Spleen (tissue), 7 donors: ENCODE results near the gene TRAM2.

Experiments used
- POLR2A ChIP-seq, 3 donors: fragments of 450-650 bp; IDR thresholded peaks; one replicate each; pipeline ENCODE4 v1.5.1; 2017; ENCODE audit warnings: antibody characterized with exemption in 3 of 3, mild to moderate bottlenecking in 1 of 3
- TF ChIP-seq, protein P1 (sequence below), 11 experiments: fragments of 200-600 bp in 7 of 11; fragments of 450-650 bp in 4 of 11; sonication (generic) in 4 of 11; IDR thresholded peaks in 8 of 11; conservative IDR thresholded peaks in 3 of 11; 1 replicate in 7 of 11; 2 replicates in 4 of 11; pipeline versions ENCODE4 v1.4.0 to v1.8.0; 2016 to 2021; ENCODE audit warnings: antibody characterized with exemption in 11 of 11, inconsistent platforms in 4 of 11, mild to moderate bottlenecking in 1 of 11
- donor health status: DM: no; HTN: no; CAD: no; lungs with moderate emphysema.
- donor health status: DM: no; HTN: no; CAD: no.
- donor health status: DM: no; HTN: no; CAD: no.

DNA sequence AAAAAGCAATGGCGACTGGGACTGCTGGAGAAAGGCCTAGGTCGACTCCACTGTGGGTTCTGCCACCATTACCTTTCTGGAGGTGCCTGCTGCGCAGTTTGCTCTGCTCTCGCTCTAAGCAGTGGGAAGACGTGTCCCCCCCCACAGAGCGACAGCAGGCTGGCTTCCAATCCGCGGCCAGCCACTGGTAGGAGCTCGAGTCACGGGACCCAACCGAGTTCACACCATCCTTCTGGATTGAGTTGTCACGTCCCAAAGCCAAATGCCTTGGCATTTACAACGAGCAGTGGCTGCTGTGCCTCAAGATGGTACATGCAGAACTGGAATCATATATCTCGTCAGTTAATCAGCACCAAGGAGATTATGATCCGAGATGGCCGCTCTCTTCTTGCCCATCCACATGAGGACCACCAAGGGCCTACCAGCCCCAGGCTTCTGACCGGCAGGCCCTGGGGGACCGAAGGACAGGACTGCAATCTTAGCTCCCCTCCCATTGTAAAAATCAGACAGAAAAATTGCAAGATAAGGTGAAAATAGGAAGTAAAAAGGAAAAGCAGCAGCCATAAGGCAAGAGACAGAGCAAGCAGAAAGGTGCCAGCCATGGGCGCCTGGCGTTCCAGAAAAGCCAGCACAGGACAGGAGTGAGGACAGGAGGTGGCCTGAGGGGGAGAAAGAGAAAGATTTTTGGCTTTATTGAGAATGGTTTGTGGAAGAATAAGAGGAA is 74.4 kb downstream of the TRAM2 start:
- TF ChIP-seq, protein P1, sequence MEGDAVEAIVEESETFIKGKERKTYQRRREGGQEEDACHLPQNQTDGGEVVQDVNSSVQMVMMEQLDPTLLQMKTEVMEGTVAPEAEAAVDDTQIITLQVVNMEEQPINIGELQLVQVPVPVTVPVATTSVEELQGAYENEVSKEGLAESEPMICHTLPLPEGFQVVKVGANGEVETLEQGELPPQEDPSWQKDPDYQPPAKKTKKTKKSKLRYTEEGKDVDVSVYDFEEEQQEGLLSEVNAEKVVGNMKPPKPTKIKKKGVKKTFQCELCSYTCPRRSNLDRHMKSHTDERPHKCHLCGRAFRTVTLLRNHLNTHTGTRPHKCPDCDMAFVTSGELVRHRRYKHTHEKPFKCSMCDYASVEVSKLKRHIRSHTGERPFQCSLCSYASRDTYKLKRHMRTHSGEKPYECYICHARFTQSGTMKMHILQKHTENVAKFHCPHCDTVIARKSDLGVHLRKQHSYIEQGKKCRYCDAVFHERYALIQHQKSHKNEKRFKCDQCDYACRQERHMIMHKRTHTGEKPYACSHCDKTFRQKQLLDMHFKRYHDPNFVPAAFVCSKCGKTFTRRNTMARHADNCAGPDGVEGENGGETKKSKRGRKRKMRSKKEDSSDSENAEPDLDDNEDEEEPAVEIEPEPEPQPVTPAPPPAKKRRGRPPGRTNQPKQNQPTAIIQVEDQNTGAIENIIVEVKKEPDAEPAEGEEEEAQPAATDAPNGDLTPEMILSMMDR (IDR thresholded peaks at IDR 0.05 in 8 of 11, conservative IDR thresholded peaks at IDR 0.05 in 3 of 11) = no peak
- TF ChIP-seq POLR2A (IDR thresholded peaks at IDR 0.05) = no peak
